Testis (tissue), 3 donors: ENCODE measurements around the gene KLHL7. TPM values are rescaled to one million over a fixed set of nuclear protein-coding genes. Genes with fewer than 3 reads are reported as not detected.
A peak's percentile ranks its signal among the peaks of the same experiment; 100 is the strongest.

ENCODE experiments used
- DNase-seq: peaks from one replicate; pipeline ENCODE4 v3.0.0-alpha.2; 2019
- H3K27ac ChIP-seq, 2 donors: fragments of 200-600 bp; sonication (generic); one replicate each; pipeline ENCODE4 v1.5.1; 2019
- H3K27me3 ChIP-seq: fragments of 200-600 bp; sonication (generic); one replicate; pipeline ENCODE4 v1.5.1; 2019
- H3K36me3 ChIP-seq: fragments of 200-600 bp; sonication (generic); one replicate; pipeline ENCODE4 v1.5.1; 2017; ENCODE audit warnings: low read depth; ENCODE audit errors: missing control alignments
- H3K4me1 ChIP-seq: fragments of 200-600 bp; sonication (generic); one replicate; pipeline ENCODE4 v1.5.1; 2019
- H3K4me3 ChIP-seq, 2 donors: fragments of 200-600 bp; sonication (generic); one replicate each; pipeline ENCODE4 v1.5.1; 2017 to 2019
- H3K9me3 ChIP-seq: fragments of 200-600 bp; sonication (generic); one replicate; pipeline ENCODE4 v1.5.1; 2017
- CTCF ChIP-seq, 3 experiments: fragments of 450-650 bp in 2 of 3; fragments of 200-600 bp in 1 of 3; sonication (generic) in 1 of 3; IDR thresholded peaks; one replicate each; pipeline ENCODE4 v1.5.1; 2016 to 2019; ENCODE audit warnings: antibody characterized with exemption in 3 of 3, mild to moderate bottlenecking in 2 of 3, moderate library complexity in 1 of 3
- POLR2A ChIP-seq: fragments of 450-650 bp; IDR thresholded peaks from one replicate; pipeline ENCODE4 v1.6.1; 2017; ENCODE audit warnings: antibody characterized with exemption, mild to moderate bottlenecking, moderate library complexity
- WGBS, 2 donors: methylation state at CpG; one replicate each; pipeline ENCODE4 v1.1.5; 2018; 5-methylcytosine and 5-hydroxymethylcytosine counted together
- intact Hi-C: fragments of 100-400 bp; cut with DNase I; formaldehyde crosslinking; loops from one replicate; pipeline ENCODE4 v1.15.1; 2023; ENCODE audit warnings: low total_unique reads
- polyA plus RNA-seq: library from polyadenylated mRNA; stranded (reverse); fragments of 350-450 nt; fragmentation: Illumina TruSeq; extraction: RNeasy Lipid Tissue Mini Kit (QIAGEN cat#74804); gene quantifications from one replicate; pipeline ENCODE4 v1.2.3, GENCODE V29; 2014; ENCODE audit warnings: low read depth, low replicate concordance; ENCODE audit not compliant: insufficient read depth
- total RNA-seq, 2 donors: library from RNA; depleted of rRNA; stranded (reverse); fragments of >200 nt; gene quantifications; one replicate each; pipeline ENCODE4 v1.2.3, GENCODE V29; 2016

Gene KLHL7
- total and polyA plus RNA-seq, 3 donors from 2014 or later: 85.3 to 135 (median 113) TPM

GRCh38 chr7:23200331-23200730, 94.7 kb downstream of the KLHL7 start:
- Histone ChIP-seq H3K27me3 (no peaks in the 10 kb centered on the region), H3K4me1 (no peaks in the 10 kb centered on the region), H3K36me3 (no peaks in the 10 kb centered on the region), H3K9me3 (no peaks in the 10 kb centered on the region), H3K4me3 (no peak overlapping the region), H3K27ac (no peak overlapping the region)
- no peak for DNase-seq
- intact Hi-C loops: no loop called here
- TF ChIP-seq POLR2A (no peak), CTCF (IDR thresholded peaks at IDR 0.05) (no peak)
- 85 to 93% methylated on average over 2 of the region's 2 CpGs for WGBS, 2 donors

- TF ChIP-seq CTCF (IDR thresholded peaks at IDR 0.05) (no peak), POLR2A (no peak)
- H3K4me1 ChIP-seq: peaks cover 4% of the 10 kb centered on the region
- intact Hi-C loops: no loop called here
- H3K9me3 ChIP-seq: no peaks in the 10 kb centered on the region
- DNase-seq: no peak
- no peaks in the 10 kb centered on the region for H3K27me3 ChIP-seq
- 89 to 95% methylated on average over 1 of the region's 1 CpG for WGBS, 2 donors
- no peak overlapping the region for H3K27ac ChIP-seq
- no peak overlapping the region for H3K4me3 ChIP-seq
- no peaks in the 10 kb centered on the region for H3K36me3 ChIP-seq
These were observed 98.7 kb downstream of the KLHL7 start for GRCh38 chr7:23204241-23204640.

DNA sequence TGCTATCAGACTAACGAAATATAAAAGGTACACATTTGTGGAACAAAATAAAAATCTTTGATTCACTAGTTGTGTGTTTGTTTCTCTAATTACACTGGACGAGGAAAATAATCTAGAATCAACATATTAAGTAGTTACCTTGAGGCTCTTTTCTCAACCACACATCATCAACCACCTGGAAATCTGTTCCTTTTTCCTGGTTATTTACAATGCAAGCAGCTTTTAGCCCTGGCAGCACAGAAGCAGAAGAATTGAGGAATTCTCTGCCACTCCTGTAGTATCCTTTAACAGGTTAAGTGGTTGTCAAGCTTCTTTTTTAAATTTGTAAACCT, 100.0 kb downstream of the KLHL7 start:
- TF ChIP-seq CTCF (IDR thresholded peaks at IDR 0.05): no peak
- no peak for TF ChIP-seq POLR2A
- H3K4me3 ChIP-seq: peak overlapping the region; percentile 50 to 71
- no peaks in the 10 kb centered on the region for H3K9me3 ChIP-seq
- no peaks in the 10 kb centered on the region for H3K27me3 ChIP-seq
- no peak for DNase-seq
- H3K36me3 ChIP-seq: no peaks in the 10 kb centered on the region
- WGBS, 2 donors: 44 to 65% methylated on average over 2 of the region's 2 CpGs
- peaks cover 4% of the 10 kb centered on the region for H3K4me1 ChIP-seq
- peak overlapping the region; percentile 86 to 90 for H3K27ac ChIP-seq
- intact Hi-C loops: no loop called here

GRCh38 chr7:23205909-23206767, 100.6 kb downstream of the KLHL7 start:
- intact Hi-C loops: no loop called here
- WGBS, 2 donors: 30 to 33% methylated on average over 32 to 52 of the region's 76 CpGs
- peaks cover 4% of the 10 kb centered on the region for H3K4me1 ChIP-seq
- DNase-seq: peak; percentile 53
- TF ChIP-seq POLR2A (no peak), CTCF (IDR thresholded peaks at IDR 0.05) (no peak)
- peak overlapping the region; percentile 50 to 71 for H3K4me3 ChIP-seq
- H3K27me3 ChIP-seq: no peaks in the 10 kb centered on the region
- no peaks in the 10 kb centered on the region for H3K9me3 ChIP-seq
- H3K36me3 ChIP-seq: no peaks in the 10 kb centered on the region
- peak overlapping the region; percentile 86 to 90 for H3K27ac ChIP-seq

GRCh38 chr7:23207021-23207420, 101.4 kb downstream of the KLHL7 start:
- intact Hi-C loops: no loop called here
- no peaks in the 10 kb centered on the region for H3K36me3 ChIP-seq

More at GRCh38 chr7:23207021-23207420, 101.4 kb downstream of the KLHL7 start:
- TF ChIP-seq POLR2A (no peak), CTCF (IDR thresholded peaks at IDR 0.05) (no peak)
- no peak for DNase-seq
- 71 to 86% methylated on average over 2 of the region's 2 CpGs for WGBS, 2 donors
- H3K27me3 ChIP-seq: no peaks in the 10 kb centered on the region
- no peaks in the 10 kb centered on the region for H3K9me3 ChIP-seq
- H3K4me3 ChIP-seq: peak overlapping the region in 1 of 2 donors; percentile 50
- H3K4me1 ChIP-seq: peaks cover 4% of the 10 kb centered on the region
- H3K27ac ChIP-seq: peak overlapping the region in 1 of 2 donors; percentile 86
